ENCODE measurements around the gene SAFB. TPM values are rescaled to one million over a fixed set of nuclear protein-coding genes. Genes with fewer than 3 reads are reported as not detected.

SAFB gene
- total RNA-seq, 2 donors from 2014 or later = 28.6 to 101 TPM

GRCh38 chr19:5693195-5694166 is 70.6 kb downstream of the SAFB start:
- no peak overlapping the region for H3K4me3 ChIP-seq
- no peaks in the 10 kb centered on the region for H3K9me3 ChIP-seq
- H3K4me1 ChIP-seq (ENCODE audit: control insufficient read depth in 1 of 2, low read depth in 2 of 2) = peaks cover 2 to 21% of the 10 kb centered on the region in 2 donors
- DNase-seq (ENCODE audit: low spot score) (no peak), ATAC-seq (ENCODE audit: insufficient number of reproducible peaks, low FRiP score, low read depth) (no peak)
- H3K27ac ChIP-seq = no peak overlapping the region
- no peak for TF ChIP-seq CTCF (IDR thresholded peaks at IDR 0.05)
- peaks cover 51% of the 10 kb centered on the region for H3K36me3 ChIP-seq
- no peaks in the 10 kb centered on the region for H3K27me3 ChIP-seq (replicated peaks; ENCODE audit: insufficient read depth)

- DNase-seq (ENCODE audit: low spot score) = no peak
- TF ChIP-seq CTCF (IDR thresholded peaks at IDR 0.05) = no peak
These were observed 71.5 kb downstream of the SAFB start for GRCh38 chr19:5694167-5694955.

GRCh38 chr19:5694956-5695648 is 72.2 kb downstream of the SAFB start:
- Histone ChIP-seq H3K9me3 (no peaks in the 10 kb centered on the region), H3K4me1 (ENCODE audit: control insufficient read depth in 1 of 2, low read depth in 2 of 2) (peaks cover 0 to 18% of the 10 kb centered on the region in 2 donors), H3K27me3 (replicated peaks; ENCODE audit: insufficient read depth) (no peaks in the 10 kb centered on the region), H3K27ac (no peak overlapping the region), H3K36me3 (peaks cover 61% of the 10 kb centered on the region), H3K4me3 (no peak overlapping the region)
- ATAC-seq (ENCODE audit: insufficient number of reproducible peaks, low FRiP score, low read depth) (no peak), DNase-seq (ENCODE audit: low spot score) (no peak)
- no peak for TF ChIP-seq CTCF (IDR thresholded peaks at IDR 0.05)

More at GRCh38 chr19:5694167-5694955, 71.5 kb downstream of the SAFB start:
- H3K4me3 ChIP-seq = no peak overlapping the region
- ATAC-seq (ENCODE audit: insufficient number of reproducible peaks, low FRiP score, low read depth) = no peak
- H3K4me1 ChIP-seq (ENCODE audit: control insufficient read depth in 1 of 2, low read depth in 2 of 2) = peaks cover 2 to 21% of the 10 kb centered on the region in 2 donors
- peaks cover 60% of the 10 kb centered on the region for H3K36me3 ChIP-seq
- no peak overlapping the region for H3K27ac ChIP-seq
- no peaks in the 10 kb centered on the region for H3K9me3 ChIP-seq
- no peaks in the 10 kb centered on the region for H3K27me3 ChIP-seq (replicated peaks; ENCODE audit: insufficient read depth)

GRCh38 chr19:5695649-5696195 is 72.8 kb downstream of the SAFB start:
- no peak for TF ChIP-seq CTCF (IDR thresholded peaks at IDR 0.05)
- H3K36me3 ChIP-seq = peaks cover 61% of the 10 kb centered on the region
- no peak overlapping the region for H3K4me3 ChIP-seq
- DNase-seq (ENCODE audit: low spot score) (no peak), ATAC-seq (ENCODE audit: insufficient number of reproducible peaks, low FRiP score, low read depth) (no peak)
- no peak overlapping the region for H3K27ac ChIP-seq
- H3K4me1 ChIP-seq (ENCODE audit: control insufficient read depth in 1 of 2, low read depth in 2 of 2) = peaks cover 0 to 15% of the 10 kb centered on the region in 2 donors
- no peaks in the 10 kb centered on the region for H3K27me3 ChIP-seq (replicated peaks; ENCODE audit: insufficient read depth)
- H3K9me3 ChIP-seq = no peaks in the 10 kb centered on the region
